Stimulated activated CD8-positive, alpha-beta memory T cell treated with anti-CD3 and anti-CD28 coated beads, Interleukin-12 subunit alpha, Interleukin-12 subunit beta, amount 100 ng/mL, for 24 hours (primary cell): ENCODE measurements around the gene GRIA3.
"Not testable (repeated sequence)": the region's sequence is repeated elsewhere in the genome, so short reads cannot be mapped to it uniquely, and the experiment has no call there.

Experiments
- DNase-seq: peaks from one replicate; pipeline ENCODE4 v3.0.0-alpha.2; 2020; ENCODE audit errors: extremely low read depth

GRIA3 gene

GRCh38 chrX:123455693-123456092, 271.6 kb downstream of the GRIA3 start:
- DNase-seq: no peak

- no peak for DNase-seq
Measured at GRCh38 chrX:123464709-123465108, 280.6 kb downstream of the GRIA3 start.

GRCh38 chrX:123468481-123468880, 284.4 kb downstream of the GRIA3 start:
- no peak for DNase-seq

GRCh38 chrX:123475068-123475724, 291.1 kb downstream of the GRIA3 start:
- DNase-seq: no peak

GRCh38 chrX:123476611-123477219, 292.6 kb downstream of the GRIA3 start:
- no peak for DNase-seq

- DNase-seq: no peak
Measured at GRCh38 chrX:123477673-123478072, 293.6 kb downstream of the GRIA3 start.

GRCh38 chrX:123481913-123482851, 298.1 kb downstream of the GRIA3 start:
- DNase-seq: no peak

GRCh38 chrX:123486297-123486696, 302.2 kb downstream of the GRIA3 start:
- DNase-seq: no peak

- no peak for DNase-seq
Measured at GRCh38 chrX:123487236-123487635, 303.2 kb downstream of the GRIA3 start.

GRCh38 chrX:123487669-123488068, 303.6 kb downstream of the GRIA3 start:
- no peak for DNase-seq

- no peak for DNase-seq
Measured at GRCh38 chrX:123489011-123489410, 304.9 kb downstream of the GRIA3 start.

- DNase-seq: no peak
Measured at GRCh38 chrX:123493857-123494256, 309.8 kb downstream of the GRIA3 start.

GRCh38 chrX:123499787-123500186, 315.7 kb downstream of the GRIA3 start:
- DNase-seq: no peak

- no peak for DNase-seq
Measured at GRCh38 chrX:123504047-123504446, 320.0 kb downstream of the GRIA3 start.

- no peak for DNase-seq
Measured at GRCh38 chrX:123504630-123505270, 320.7 kb downstream of the GRIA3 start.

- DNase-seq: no peak
Measured at GRCh38 chrX:123513585-123514278, 329.7 kb downstream of the GRIA3 start.

GRCh38 chrX:123514279-123514640, 330.2 kb downstream of the GRIA3 start:
- DNase-seq: not testable (repeated sequence)

GRCh38 chrX:123518791-123519190, 334.7 kb downstream of the GRIA3 start:
- no peak for DNase-seq

GRCh38 chrX:123525123-123525725, 341.1 kb downstream of the GRIA3 start:
- no peak for DNase-seq

- not testable (repeated sequence) for DNase-seq
Measured at GRCh38 chrX:123530726-123531125, 346.6 kb downstream of the GRIA3 start.
